HG03175 (cell line): ENCODE results near the gene MTCH2.
"Not testable (repeated sequence)": the region's sequence is repeated elsewhere in the genome, so short reads cannot be mapped to it uniquely, and the experiment has no call there.

Source experiments
- ATAC-seq: cut with Tn5 transposase; IDR thresholded peaks from one replicate; pipeline ENCODE4 v1.9.1; 2021; ENCODE audit warnings: mild to moderate bottlenecking, moderate library complexity; ENCODE audit not compliant: unreplicated experiment

MTCH2 gene

GRCh38 chr11:47642099-47642855 is at the start of gene MTCH2:
MTCH2 (minus strand) TSS chr11:47642559; CDS start chr11:47642465, 94 bp downstream.
- ATAC-seq: peak; percentile 88

- no peak for ATAC-seq
Measured at GRCh38 chr11:47691979-47692378, 49.6 kb upstream of the MTCH2 start.

- no peak for ATAC-seq
Measured at GRCh38 chr11:47689480-47689879, 47.1 kb upstream of the MTCH2 start.

GRCh38 chr11:47688991-47689390 is 46.6 kb upstream of the MTCH2 start:
- ATAC-seq: no peak

GRCh38 chr11:47688111-47688510 is 45.8 kb upstream of the MTCH2 start:
- ATAC-seq: no peak

GRCh38 chr11:47686704-47687103 is 44.3 kb upstream of the MTCH2 start:
- ATAC-seq: not testable (repeated sequence)

GRCh38 chr11:47686151-47686550 is 43.8 kb upstream of the MTCH2 start:
- no peak for ATAC-seq

- no peak for ATAC-seq
Measured at GRCh38 chr11:47675851-47676250, 33.5 kb upstream of the MTCH2 start.

- ATAC-seq: no peak
Measured at GRCh38 chr11:47672283-47672730, 29.9 kb upstream of the MTCH2 start.

- ATAC-seq: no peak
Measured at GRCh38 chr11:47669856-47670255, 27.5 kb upstream of the MTCH2 start.

- no peak for ATAC-seq
Measured at GRCh38 chr11:47668665-47669064, 26.3 kb upstream of the MTCH2 start.

GRCh38 chr11:47667555-47667954 is 25.2 kb upstream of the MTCH2 start:
- no peak for ATAC-seq

- no peak for ATAC-seq
Measured at GRCh38 chr11:47667135-47667534, 24.8 kb upstream of the MTCH2 start.

- ATAC-seq: not testable (repeated sequence)
Measured at GRCh38 chr11:47664936-47665335, 22.6 kb upstream of the MTCH2 start.

- no peak for ATAC-seq
Measured at GRCh38 chr11:47661245-47661644, 18.9 kb upstream of the MTCH2 start.

- ATAC-seq: no peak
Measured at GRCh38 chr11:47659276-47659675, 16.9 kb upstream of the MTCH2 start.

- no peak for ATAC-seq
Measured at GRCh38 chr11:47656260-47656885, 14.0 kb upstream of the MTCH2 start.

GRCh38 chr11:47651818-47652469 is 9.6 kb upstream of the MTCH2 start:
- ATAC-seq: no peak

GRCh38 chr11:47649276-47649675 is 6.9 kb upstream of the MTCH2 start:
- no peak for ATAC-seq

GRCh38 chr11:47646019-47646418 is 3.7 kb upstream of the MTCH2 start:
- ATAC-seq: no peak

- ATAC-seq: no peak
Measured at GRCh38 chr11:47645500-47645899, 3.1 kb upstream of the MTCH2 start.

- ATAC-seq: no peak
Measured at GRCh38 chr11:47641600-47642098, 710 bp downstream of the MTCH2 start.
